GM21381 (cell line): Measurements from ENCODE around the gene SLC34A1.

ENCODE experiments used
- ATAC-seq: cut with Tn5 transposase; IDR thresholded peaks from one replicate; pipeline ENCODE4 v1.9.1; 2021; ENCODE audit warnings: mild to moderate bottlenecking, moderate library complexity; ENCODE audit not compliant: unreplicated experiment

Gene SLC34A1

DNA sequence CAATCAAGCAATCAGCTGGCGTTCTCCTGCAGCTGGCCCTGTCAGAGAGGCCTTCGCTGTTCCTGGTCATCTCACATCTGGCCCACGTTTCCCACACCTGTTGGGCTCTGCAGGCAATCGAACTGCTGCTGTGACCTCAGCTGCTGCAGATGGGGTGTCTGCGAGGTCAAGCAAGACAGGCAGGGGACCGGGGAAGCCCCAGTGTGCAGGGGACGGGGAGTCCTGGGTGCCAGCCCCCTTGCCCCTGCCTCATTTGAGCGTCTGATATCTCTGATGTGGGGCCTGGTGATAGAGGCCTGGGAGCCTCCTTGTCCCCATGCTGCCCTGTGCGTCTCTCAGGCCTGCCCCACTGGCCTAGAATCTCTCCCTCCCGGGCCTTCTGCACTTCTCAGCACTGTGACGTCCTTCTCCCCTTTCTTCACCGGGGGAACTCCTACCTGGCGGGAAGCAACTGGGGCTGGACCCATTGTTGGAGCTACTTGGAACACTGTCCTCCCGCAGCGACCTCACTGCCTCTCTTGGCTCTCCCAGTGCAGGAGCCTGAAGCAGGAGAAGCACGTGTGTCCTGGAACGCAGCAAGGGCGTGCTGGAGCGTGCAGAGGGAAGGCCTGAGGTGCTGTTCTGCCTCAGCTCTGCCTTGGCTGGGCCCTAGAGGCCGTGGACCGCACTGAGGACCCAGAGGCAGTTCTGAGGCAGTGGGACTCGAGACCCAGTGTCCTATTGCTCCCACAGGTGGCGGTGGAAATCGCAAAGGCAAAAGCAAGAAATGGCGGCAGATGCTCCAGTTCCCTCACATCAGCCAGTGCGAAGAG, 46.1 kb downstream of the SLC34A1 start:
- no peak for ATAC-seq

DNA sequence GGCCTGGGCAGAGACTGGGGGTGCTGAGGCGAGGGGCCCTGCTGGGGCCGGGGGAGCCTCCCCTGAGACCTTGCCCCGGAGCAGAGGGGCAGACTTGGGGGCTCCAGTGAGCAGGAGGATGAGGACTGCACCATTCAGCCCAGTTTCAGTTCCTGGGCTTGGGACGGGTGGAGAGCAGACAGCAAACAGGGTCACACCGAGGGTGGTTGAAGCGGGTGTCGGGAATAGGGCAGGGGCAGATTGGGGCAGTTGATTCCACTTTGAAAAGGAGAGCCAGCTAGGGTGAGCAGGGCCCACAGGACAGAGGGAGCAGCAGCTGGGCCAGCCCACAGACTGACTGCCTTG, 46.7 kb downstream of the SLC34A1 start:
- no peak for ATAC-seq

DNA sequence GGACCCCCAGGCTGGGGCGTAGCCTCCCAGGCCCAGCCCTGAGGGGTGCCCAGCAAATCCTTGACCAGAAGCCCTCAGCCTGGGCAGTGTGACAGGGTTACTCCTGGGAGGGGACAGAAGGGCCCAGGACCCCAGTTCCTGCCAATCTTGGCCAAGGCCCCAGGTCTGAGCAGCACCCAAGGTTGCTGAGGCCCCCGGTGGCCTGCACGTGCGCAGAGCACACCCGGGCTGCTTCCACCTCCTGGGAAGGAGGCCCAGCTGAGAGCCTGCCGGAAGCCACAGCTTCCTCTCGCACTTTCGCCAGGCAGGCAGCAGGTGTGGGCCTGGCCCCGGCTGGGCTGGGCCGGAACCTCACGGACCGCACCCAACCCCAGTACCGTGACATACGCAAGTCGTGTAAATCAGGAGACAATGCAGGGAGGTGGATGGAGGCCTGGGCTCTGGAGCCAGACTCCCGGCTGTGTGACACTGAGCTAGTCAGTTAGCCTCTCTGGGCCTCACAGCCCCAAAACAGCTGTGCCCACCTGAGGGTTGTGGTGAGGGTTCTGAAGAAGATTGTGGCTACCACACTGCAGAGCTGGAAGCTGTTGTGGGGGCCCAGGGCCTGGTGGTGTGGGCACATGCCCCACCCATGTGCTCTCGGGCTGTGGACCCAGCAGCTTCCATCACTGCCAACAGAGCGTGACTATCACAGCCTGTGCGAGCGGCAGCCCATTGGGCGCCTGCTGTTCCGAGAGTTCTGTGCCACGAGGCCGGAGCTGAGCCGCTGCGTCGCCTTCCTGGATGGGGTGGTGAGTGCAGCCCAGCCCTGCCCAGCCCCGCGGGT, 47.3 kb downstream of the SLC34A1 start:
- peak; percentile 41 for ATAC-seq

DNA sequence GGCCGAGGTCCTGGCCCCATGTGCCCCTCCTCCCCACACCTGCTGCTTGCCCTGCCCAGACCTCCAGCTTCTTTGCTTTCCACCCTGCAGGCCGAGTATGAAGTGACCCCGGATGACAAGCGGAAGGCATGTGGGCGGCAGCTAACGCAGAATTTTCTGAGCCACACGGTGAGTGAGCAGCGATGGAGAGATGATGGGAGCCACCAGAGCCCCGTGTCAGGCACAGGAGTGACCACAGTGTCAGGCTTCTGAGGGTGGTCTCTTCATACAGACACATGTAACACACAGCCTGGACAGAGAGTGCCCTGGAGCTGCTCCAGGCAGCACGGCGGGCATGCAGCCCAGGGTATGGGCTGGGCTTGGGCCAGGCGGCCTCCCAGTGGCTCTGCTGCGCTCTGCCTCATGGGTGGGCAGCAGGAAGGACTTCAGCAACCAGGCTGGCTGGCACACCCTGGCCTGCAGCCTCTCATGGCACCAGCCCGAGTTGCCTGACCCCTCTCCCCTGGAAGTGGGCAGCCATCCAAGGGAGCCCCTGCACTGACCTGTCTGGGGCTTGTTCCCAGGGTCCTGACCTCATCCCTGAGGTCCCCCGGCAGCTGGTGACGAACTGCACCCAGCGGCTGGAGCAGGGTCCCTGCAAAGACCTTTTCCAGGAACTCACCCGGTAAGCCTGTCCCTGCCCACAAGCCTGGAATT, 48.1 kb downstream of the SLC34A1 start:
- ATAC-seq, result no peak

DNA sequence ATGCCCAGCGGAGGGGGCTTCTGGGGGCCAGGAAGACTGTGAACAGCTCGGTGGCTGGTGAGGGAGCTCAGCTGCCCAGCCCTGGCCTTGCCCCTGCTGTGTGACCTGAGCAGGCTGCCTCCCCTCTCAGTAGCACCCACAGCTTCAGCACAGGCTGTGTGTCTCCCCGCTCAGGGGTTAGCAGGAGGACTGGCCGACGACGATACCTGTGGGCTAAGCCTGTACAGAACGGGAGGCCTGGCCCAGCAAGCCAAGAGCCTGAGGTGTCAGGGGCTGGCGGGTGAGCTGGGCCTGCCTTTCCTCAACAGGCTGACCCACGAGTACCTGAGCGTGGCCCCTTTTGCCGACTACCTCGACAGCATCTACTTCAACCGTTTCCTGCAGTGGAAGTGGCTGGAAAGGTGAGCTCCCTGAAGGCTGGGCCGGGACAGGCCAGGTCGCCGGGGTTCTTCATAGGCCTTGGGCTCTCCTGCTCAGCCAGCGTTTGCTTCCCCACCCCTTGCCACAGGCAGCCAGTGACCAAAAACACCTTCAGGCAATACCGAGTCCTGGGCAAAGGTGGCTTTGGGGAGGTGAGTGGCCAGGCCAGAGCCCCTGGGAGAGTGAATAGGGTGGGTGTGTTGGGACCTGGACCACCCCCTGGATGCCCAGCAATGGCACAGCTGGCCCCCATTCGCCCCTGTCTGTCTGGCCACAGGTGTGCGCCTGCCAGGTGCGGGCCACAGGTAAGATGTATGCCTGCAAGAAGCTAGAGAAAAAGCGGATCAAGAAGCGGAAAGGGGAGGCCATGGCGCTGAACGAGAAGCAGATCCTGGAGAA, 48.8 kb downstream of the SLC34A1 start:
- no peak for ATAC-seq

DNA sequence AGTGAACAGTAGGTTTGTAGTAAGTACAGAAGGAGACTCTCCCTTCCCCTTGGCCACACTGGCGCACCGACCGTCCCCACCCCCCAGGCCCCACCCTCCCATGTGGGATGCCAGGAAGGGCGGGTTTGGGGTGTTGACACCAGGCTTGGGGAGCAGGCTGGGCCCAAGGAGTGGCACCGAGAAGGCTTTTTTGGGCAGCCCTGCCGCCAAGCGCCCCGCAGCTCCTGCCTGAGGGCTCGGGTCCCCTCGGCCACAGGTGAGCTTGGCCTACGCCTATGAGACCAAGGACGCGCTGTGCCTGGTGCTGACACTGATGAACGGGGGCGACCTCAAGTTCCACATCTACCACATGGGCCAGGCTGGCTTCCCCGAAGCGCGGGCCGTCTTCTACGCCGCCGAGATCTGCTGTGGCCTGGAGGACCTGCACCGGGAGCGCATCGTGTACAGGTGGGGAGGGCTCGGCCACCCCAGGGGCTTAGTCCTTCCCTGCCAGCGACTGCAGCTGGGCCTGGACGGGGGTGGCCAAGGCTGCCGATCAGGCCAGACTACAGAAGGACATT, 49.5 kb downstream of the SLC34A1 start:
- ATAC-seq, result no peak

DNA sequence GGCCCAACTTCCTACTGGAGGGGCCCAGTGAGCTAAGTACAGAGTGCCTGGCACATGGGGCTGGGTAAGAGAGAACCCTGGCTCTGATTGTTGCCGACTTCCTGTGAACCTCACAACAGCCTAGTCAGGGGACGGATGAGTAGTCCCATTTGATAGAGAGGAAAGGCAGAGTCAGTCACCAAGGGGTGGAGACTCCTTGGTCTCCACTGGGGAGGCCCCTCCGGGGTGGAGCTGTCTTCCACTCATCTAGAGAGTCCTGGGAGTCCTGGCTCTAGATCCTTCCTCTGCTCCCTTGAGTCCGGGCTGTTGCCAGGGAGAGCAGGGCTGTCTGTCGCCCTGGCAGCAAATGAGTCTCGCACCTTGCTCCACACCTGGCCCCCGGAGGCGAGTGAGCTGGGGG, 50.2 kb downstream of the SLC34A1 start:
- no peak for ATAC-seq

DNA sequence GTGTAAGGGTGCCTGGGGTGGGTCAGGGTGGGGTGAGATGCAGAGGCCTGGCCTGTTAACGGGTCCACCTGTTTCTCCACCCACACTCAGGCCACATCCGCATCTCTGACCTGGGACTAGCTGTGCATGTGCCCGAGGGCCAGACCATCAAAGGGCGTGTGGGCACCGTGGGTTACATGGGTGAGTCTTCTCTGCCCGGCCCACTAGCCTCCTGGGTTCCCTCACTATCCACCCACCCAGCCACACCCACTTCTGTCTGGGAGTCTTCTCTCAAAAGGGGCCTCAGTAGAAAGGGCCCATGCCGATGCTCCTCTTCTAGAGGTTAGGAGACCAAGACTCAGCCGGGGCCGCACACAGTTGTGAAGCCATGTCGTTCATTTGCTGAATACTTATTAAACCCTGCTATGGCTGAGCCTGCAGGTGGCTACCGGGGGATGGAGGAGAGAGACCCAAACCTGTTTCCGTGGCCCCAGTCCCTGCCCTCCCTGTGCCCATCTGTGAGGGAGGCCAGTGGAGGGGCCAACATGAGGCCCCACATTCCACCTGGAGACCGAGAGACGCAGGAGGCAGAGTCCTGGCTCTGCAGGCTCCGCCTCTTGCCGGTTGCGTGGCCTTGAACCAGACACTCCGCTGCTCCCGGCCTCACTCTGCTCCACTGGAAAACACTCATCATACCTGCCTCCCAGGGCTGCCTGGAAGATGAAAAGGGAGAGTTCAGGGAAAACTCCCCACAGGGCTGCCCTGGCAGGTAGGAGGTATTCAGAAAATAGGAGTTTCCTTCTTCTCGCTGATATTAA, 50.9 kb downstream of the SLC34A1 start:
- no peak for ATAC-seq

DNA sequence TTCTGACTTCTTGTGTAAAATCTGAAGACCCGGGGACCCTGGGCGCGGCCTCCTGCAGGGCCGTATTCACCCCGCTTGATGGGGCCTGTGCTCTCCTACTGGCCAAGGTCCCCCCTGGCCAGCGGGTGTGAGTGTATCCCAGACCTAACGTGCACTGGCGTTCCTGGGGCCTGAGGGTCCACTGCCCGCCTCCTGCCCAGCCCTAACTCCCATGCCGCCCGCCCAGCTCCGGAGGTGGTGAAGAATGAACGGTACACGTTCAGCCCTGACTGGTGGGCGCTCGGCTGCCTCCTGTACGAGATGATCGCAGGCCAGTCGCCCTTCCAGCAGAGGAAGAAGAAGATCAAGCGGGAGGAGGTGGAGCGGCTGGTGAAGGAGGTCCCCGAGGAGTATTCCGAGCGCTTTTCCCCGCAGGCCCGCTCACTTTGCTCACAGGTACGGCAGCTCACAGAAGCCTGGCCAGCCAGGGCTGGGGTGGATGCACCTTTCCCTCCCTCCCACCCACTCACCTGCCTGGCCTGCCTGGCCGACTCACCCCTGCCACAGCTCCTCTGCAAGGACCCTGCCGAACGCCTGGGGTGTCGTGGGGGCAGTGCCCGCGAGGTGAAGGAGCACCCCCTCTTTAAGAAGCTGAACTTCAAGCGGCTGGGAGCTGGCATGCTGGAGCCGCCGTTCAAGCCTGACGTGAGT, 51.8 kb downstream of the SLC34A1 start:
- ATAC-seq, result no peak

DNA sequence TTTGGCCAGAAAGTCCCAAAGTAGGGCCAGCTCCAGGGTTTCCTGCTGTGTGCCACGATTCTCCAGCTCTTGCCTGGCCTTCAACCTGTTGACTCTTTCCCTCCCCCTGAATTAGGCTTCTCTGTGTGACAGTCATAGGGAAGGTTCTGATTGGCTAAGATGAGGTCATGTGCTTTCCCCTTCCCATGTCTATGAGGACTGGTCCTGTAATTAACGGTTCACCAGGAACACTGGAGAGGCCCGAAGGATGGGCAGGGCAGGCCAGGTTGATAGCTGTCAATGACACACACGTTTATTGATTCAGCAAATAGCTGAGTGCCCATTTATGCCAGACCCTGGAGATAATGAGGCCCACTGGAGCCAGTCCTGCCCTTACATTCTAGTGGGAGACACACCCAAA, 53.4 kb downstream of the SLC34A1 start:
- no peak for ATAC-seq

DNA sequence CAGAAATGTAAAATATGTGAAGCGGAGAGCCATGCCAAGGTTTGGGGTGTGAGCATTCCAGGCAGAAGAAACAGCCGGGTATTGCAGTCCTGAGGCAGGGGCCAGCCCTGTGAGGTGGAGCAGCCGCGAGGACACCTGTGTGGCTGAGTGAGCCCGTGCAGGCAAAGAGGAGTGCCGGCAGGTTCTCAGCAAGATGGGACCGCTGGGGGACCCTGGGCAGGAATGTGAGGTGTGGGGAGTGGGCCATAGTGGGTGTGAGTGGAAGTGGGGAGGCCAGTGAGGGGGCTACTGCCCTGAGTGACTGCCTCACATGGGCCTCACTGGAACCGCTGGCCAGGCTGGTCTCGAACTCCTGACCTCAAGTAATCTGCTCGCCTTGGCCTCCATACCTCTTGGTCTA, 54.2 kb downstream of the SLC34A1 start:
- no peak for ATAC-seq

DNA sequence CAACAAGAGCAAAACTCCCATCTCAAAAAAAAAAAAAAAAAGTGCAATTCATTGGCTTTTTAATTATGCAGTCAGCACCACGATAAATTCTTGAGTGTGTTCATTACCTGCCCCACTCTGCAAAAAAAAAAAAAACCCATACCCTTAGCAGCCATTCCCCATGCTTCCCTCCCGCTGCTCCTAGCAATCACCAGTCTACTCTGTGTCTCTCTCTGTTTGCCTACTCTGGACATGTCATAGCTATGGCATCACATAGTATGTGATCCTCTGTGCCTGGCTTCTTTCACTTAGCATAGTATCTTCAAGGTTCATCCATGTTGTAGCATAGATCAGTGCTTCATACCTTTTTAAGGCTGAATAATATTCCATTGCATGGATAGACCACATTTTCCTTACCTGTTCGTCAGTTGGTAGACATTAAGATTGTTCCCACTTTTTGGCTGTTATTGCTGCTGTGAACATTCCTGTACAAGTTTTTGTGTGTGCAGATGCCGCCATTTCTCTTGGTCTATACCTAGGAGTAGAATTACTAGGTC, 55.4 kb downstream of the SLC34A1 start:
- ATAC-seq, result no peak

DNA sequence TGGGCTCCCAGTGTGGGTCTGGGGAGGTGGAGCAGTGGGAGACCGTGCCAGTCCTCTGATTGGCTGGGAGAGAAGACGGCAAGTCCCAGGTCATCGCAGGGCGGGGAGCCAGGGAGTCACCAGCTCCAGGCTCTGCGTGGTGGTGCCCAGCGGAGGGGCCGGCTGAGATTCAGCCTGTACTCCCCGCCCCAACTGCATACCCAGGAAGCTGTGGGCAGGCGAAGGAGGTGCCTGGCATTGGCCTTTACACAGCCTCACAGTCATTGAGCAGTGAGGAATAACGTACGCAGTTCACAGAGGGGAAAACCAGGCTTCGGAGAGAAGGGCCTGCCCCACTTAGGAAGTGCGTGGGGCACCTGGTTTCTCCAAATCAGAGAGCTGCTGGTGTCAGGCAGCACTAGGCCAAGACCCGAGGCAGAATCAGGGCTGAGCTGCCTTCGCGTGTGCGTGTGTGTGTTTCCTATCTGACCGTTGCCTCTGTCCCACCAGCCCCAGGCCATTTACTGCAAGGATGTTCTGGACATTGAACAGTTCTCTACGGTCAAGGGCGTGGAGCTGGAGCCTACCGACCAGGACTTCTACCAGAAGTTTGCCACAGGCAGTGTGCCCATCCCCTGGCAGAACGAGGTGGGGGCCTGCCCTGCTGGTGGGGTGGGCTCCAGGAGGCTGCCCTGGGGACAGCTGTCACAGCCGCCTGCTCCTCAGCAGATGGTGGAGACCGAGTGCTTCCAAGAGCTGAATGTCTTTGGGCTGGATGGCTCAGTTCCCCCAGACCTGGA, 56.2 kb downstream of the SLC34A1 start:
- ATAC-seq, result no peak

DNA sequence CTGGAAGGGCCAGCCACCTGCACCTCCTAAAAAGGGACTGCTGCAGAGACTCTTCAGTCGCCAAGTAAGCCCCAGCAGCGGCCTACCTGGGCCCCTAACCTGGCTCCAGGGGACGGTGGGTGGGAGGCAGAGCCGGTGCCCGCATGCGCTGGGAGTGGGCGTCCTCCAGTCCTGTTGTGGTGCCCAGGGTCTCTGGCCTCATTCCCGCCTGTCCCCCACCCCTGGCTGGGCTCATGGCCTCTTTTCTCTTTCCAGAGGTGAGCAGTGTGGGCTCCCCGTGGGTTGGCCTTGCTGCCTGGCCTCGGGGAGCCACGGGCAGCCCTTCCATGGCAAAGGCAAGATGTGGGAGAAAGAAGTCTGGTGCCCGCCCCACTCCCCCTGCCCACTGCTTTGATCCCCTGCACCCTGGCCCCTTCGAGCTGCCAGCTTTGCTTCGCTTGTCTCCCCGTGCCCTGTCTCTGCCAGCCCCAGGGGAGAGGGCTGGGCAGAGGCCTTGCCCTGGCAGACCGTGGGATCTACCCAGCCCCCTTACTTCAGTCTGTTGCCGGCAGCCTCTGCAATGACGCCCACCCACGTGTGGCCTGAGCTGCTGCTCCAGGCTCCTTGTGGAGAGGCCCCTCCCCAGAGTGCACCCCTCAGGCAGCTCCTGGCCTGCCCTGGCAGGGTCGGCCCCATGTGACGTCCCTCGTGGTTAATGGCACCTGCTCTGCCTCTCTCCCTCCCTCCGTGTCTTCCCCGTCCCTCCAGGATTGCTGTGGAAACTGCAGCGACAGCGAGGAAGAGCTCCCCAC, 57.0 kb downstream of the SLC34A1 start:
- ATAC-seq, result no peak

DNA sequence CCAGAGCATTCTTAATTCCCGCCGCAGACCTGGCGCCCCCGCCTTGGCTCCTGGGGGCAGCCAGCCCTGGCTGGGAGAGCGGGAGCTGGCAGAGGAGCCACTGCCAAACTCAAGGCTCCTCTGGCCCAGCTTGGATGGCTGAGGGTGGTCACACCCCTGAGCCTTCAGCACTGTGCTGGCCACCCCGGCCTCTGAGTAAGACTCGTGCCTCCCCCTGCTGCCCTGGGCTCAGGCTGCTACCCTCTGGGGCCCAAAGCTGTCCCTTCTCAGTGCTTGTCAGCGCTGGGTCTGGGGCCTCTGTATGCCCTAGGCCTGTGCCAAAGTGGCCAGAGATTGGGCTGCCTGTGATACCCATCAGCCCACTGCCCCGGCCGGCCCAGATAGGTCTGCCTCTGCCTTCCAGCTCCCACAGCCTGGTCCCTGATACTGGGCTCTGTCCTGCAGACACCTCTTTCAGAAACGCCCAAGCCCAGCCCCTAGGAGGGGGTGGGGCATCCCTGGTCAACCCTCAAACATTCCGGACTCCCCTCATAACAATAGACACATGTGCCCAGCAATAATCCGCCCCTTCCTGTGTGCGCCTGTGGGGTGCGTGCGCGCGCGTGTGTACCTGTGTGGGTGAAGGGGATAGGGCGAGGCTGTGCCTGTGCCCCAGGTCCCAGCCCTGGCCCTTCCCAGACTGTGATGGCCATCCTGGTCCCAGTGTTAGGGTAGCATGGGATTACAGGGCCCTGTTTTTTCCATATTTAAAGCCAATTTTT, 58.0 kb downstream of the SLC34A1 start:
- no peak for ATAC-seq

DNA sequence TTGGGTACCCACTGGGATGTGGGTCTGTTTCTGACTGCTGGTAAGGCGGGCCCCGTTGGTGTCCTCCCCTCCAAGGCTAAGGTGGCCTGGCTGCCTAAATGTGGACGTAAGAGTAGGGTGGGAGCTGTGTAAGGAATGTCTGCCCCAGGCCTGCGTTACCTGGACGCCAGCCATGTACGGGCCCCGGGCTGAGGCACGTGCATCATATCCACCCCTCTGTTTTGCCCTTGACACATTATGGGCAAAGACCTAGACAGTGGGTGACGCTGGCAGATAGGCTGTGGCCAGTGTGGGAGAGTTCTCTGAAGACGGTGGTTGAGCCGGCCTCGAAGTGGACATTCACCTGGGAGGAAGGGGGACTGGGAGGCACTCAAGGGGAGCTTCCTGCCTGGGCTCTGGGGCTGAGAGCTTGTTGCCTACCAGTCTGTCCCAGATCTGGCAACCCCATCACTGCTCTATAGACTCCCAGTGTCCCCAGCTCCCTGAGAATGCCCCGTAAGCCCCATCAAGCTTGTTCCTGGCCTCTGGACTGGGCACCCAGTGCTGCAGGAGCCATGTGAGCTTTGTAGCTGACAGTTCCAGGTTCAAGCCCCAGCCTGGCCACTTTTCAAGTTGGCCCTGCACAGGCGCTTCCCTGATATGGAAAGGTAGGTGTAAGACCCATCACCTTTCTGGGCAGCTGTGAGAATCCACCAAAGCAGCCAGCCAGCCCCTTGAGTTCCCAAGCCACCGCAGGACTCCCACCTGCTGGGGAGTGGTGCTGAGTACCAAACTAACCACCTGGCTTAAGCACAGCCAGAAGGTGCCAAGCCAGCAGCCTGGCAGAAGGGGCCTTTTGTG, 59.1 kb downstream of the SLC34A1 start:
- ATAC-seq, result no peak
